DOHH2 (cell line): ENCODE measurements around the gene SLC9A7.

Experiments
- CTCF ChIP-seq: fragments of 200-600 bp; sonication (generic); IDR thresholded peaks from one replicate; pipeline ENCODE4 v1.5.1; 2014; ENCODE audit warnings: antibody characterized with exemption, mild to moderate bottlenecking, low read depth, low read length; ENCODE audit not compliant: poor library complexity, severe bottlenecking
- EZH2phosphoT487 ChIP-seq: fragments of 200-600 bp; sonication (generic); IDR thresholded peaks from 2 replicates; pipeline ENCODE4 v1.6.1; 2017; ENCODE audit warnings: borderline replicate concordance, mild to moderate bottlenecking, antibody characterized with exemption, low read length, moderate library complexity, mixed read lengths

GRCh38 chrX:46750889-46751288 is 8.0 kb downstream of the SLC9A7 start:
- TF ChIP-seq CTCF, result no peak
- TF ChIP-seq EZH2phosphoT487, result no peak
